Astrocyte (in vitro differentiated cells and primary cell): Measurements from ENCODE around the gene SPR. TPM values are rescaled to one million over a fixed set of nuclear protein-coding genes. Genes with fewer than 3 reads are reported as not detected.

Source experiments
- DNase-seq: peaks from one replicate; pipeline ENCODE4 v3.0.0-alpha.2; 2010; ENCODE audit warnings: low read depth
- FAIRE-seq: peaks from 2 replicates; lab custom pipeline; 2011; peaks lifted over from hg19 to GRCh38; lab: Jason Lieb, UNC
- H2AFZ ChIP-seq: 2 replicates; pipeline ENCODE4 v1.6.0; 2012; ENCODE audit warnings: low read depth, low read length, inconsistent platforms
- H3K27ac ChIP-seq: 2 replicates; pipeline ENCODE4 v1.5.1; 2011; ENCODE audit warnings: low read depth, low read length, inconsistent platforms
- H3K27me3 ChIP-seq: 2 replicates; pipeline ENCODE4 v1.6.0; 2011; ENCODE audit warnings: low read length, inconsistent platforms; ENCODE audit not compliant: insufficient read depth
- H3K36me3 ChIP-seq: 2 replicates; pipeline ENCODE4 v1.5.1; 2011; ENCODE audit warnings: low read length, inconsistent platforms; ENCODE audit not compliant: insufficient read depth
- H3K4me1 ChIP-seq: 2 replicates; pipeline ENCODE4 v1.5.1; 2011; ENCODE audit warnings: low read length, inconsistent platforms; ENCODE audit not compliant: insufficient read depth
- H3K4me2 ChIP-seq: 2 replicates; pipeline ENCODE4 v1.6.0; 2012; ENCODE audit warnings: low read length, inconsistent platforms
- H3K4me3 ChIP-seq: 2 replicates; pipeline ENCODE4 v1.5.1; 2011; ENCODE audit warnings: low read depth, mild to moderate bottlenecking, low read length, inconsistent platforms; ENCODE audit not compliant: insufficient read depth
- H3K79me2 ChIP-seq: 2 replicates; pipeline ENCODE4 v1.6.0; 2012; ENCODE audit warnings: mild to moderate bottlenecking, low read length, inconsistent platforms; ENCODE audit not compliant: insufficient read depth
- H3K9ac ChIP-seq: 2 replicates; pipeline ENCODE4 v1.6.0; 2012; ENCODE audit warnings: mild to moderate bottlenecking, low read length, inconsistent platforms
- H3K9me3 ChIP-seq: 2 replicates; pipeline ENCODE4 v1.5.1; 2012; ENCODE audit warnings: low read depth, mild to moderate bottlenecking, low read length, inconsistent platforms; ENCODE audit not compliant: insufficient read depth
- H4K20me1 ChIP-seq: 2 replicates; pipeline ENCODE4 v1.6.0; 2012; ENCODE audit warnings: low read length, inconsistent platforms; ENCODE audit not compliant: insufficient read depth
- H3K27ac Mint-ChIP-seq: one replicate; pipeline ENCODE4 v1.8.0; 2021; ENCODE audit warnings: mild to moderate bottlenecking, mixed read lengths; ENCODE audit not compliant: unreplicated experiment
- H3K27me3 Mint-ChIP-seq: one replicate; pipeline ENCODE4 v1.8.0; 2021; ENCODE audit warnings: low read depth, mixed read lengths; ENCODE audit not compliant: unreplicated experiment
- H3K36me3 Mint-ChIP-seq: one replicate; pipeline ENCODE4 v1.8.0; 2021; ENCODE audit warnings: low read depth, mixed read lengths; ENCODE audit not compliant: unreplicated experiment
- H3K4me1 Mint-ChIP-seq: one replicate; pipeline ENCODE4 v1.8.0; 2021; ENCODE audit warnings: low read depth, mixed read lengths; ENCODE audit not compliant: unreplicated experiment
- H3K4me3 Mint-ChIP-seq: one replicate; pipeline ENCODE4 v1.8.0; 2021; ENCODE audit warnings: mild to moderate bottlenecking, moderate library complexity, mixed read lengths; ENCODE audit not compliant: unreplicated experiment
- H3K9me3 Mint-ChIP-seq: one replicate; pipeline ENCODE4 v1.8.0; 2021; ENCODE audit warnings: mild to moderate bottlenecking, mixed read lengths; ENCODE audit not compliant: unreplicated experiment
- CTCF ChIP-seq: IDR thresholded peaks from 2 replicates; pipeline ENCODE4 v1.5.1; 2011; ENCODE audit warnings: low read depth, mild to moderate bottlenecking, inconsistent platforms, low read length, moderate library complexity; ENCODE audit not compliant: insufficient read depth
- EZH2 ChIP-seq: IDR thresholded peaks from 2 replicates; pipeline ENCODE4 v1.6.1; 2012; ENCODE audit warnings: mild to moderate bottlenecking, low read length, inconsistent platforms; ENCODE audit not compliant: insufficient read depth
- total RNA-seq: library from RNA; stranded (reverse); gene quantifications from 2 replicates; pipeline ENCODE4 v1.2.1, GENCODE V29; 2021

The SPR gene
- total RNA-seq, 1 donor from 2014 or later = 23.6 TPM

GRCh38 chr2:72926368-72926767 is 39.2 kb downstream of the SPR start:
- H3K9ac ChIP-seq = no peak overlapping the region
- FAIRE-seq = no peak
- TF ChIP-seq EZH2 (no peak), CTCF (no peak)
- no peak overlapping the region for H3K4me3 Mint-ChIP-seq
- peaks cover 87% of the 10 kb centered on the region for H3K27me3 ChIP-seq
- no peaks in the 10 kb centered on the region for H4K20me1 ChIP-seq
- no peak overlapping the region for H3K27ac ChIP-seq
- peaks cover 1% of the 10 kb centered on the region for H3K4me1 Mint-ChIP-seq
- peaks cover 33% of the 10 kb centered on the region for H3K27me3 Mint-ChIP-seq
- H3K9me3 ChIP-seq = peaks cover 16% of the 10 kb centered on the region
- H2AFZ ChIP-seq = no peak overlapping the region
- no peak overlapping the region for H3K4me3 ChIP-seq
- H3K79me2 ChIP-seq = no peaks in the 10 kb centered on the region
- no peaks in the 10 kb centered on the region for H3K36me3 Mint-ChIP-seq
- peaks cover 3% of the 10 kb centered on the region for H3K9me3 Mint-ChIP-seq
- no peak overlapping the region for H3K4me2 ChIP-seq
- no peaks in the 10 kb centered on the region for H3K36me3 ChIP-seq
- H3K27ac Mint-ChIP-seq = no peak overlapping the region
- no peak for DNase-seq
- H3K4me1 ChIP-seq = peaks cover 5% of the 10 kb centered on the region

- Histone ChIP-seq H3K4me3 (no peak overlapping the region), H3K79me2 (no peaks in the 10 kb centered on the region), H3K9ac (no peak overlapping the region), H4K20me1 (no peaks in the 10 kb centered on the region), H3K27me3 (peaks cover 81% of the 10 kb centered on the region), H3K4me1 (peaks cover 10% of the 10 kb centered on the region), H2AFZ (no peak overlapping the region), H3K4me2 (no peak overlapping the region), H3K9me3 (peaks cover 16% of the 10 kb centered on the region), H3K27ac (no peak overlapping the region), H3K36me3 (no peaks in the 10 kb centered on the region)
- no peaks in the 10 kb centered on the region for H3K36me3 Mint-ChIP-seq
- no peak overlapping the region for H3K27ac Mint-ChIP-seq
- peaks cover 2% of the 10 kb centered on the region for H3K4me1 Mint-ChIP-seq
- FAIRE-seq (no peak), DNase-seq (no peak)
- H3K27me3 Mint-ChIP-seq = peaks cover 27% of the 10 kb centered on the region
- TF ChIP-seq EZH2 = no peak
- no peak for TF ChIP-seq CTCF
- peaks cover 3% of the 10 kb centered on the region for H3K9me3 Mint-ChIP-seq
- no peak overlapping the region for H3K4me3 Mint-ChIP-seq
Measured at GRCh38 chr2:72926811-72927465, 39.7 kb downstream of the SPR start.
